Liver (tissue), 3 donors: ENCODE measurements around the gene SPTBN1.

Experiments
- CTCF ChIP-seq: fragments of 150-350 bp; IDR thresholded peaks from 2 replicates; pipeline ENCODE4 v1.5.1; 2017; ENCODE audit warnings: improper control_type of control experiment, low read depth, low read length; ENCODE audit not compliant: missing input control
- EGR1 ChIP-seq, 2 donors: IDR thresholded peaks; 2 replicates each; pipeline ENCODE4 v1.6.1; 2016 to 2018; ENCODE audit warnings: antibody characterized with exemption in 2 of 2, low read depth in 2 of 2
- GABPA ChIP-seq, 2 donors: IDR thresholded peaks in 1 of 2; conservative IDR thresholded peaks in 1 of 2; 2 replicates each; pipeline ENCODE4 v1.6.1; 2016; ENCODE audit warnings: antibody characterized with exemption in 2 of 2, mild to moderate bottlenecking in 1 of 2, moderate library complexity in 1 of 2
- HNF4A ChIP-seq, 2 donors: conservative IDR thresholded peaks; 2 replicates each; pipeline ENCODE4 v1.6.1; 2016; ENCODE audit warnings: antibody characterized with exemption in 2 of 2, mild to moderate bottlenecking in 2 of 2
- MAX ChIP-seq: IDR thresholded peaks from 2 replicates; pipeline ENCODE4 v1.6.1; 2016; ENCODE audit warnings: antibody characterized with exemption
- RAD21 ChIP-seq, 2 donors: IDR thresholded peaks; 2 replicates each; pipeline ENCODE4 v1.6.1; 2016; ENCODE audit warnings: antibody characterized with exemption in 2 of 2, mild to moderate bottlenecking in 2 of 2
- TAF1 ChIP-seq: conservative IDR thresholded peaks from 2 replicates; pipeline ENCODE4 v1.6.1; 2016; ENCODE audit warnings: antibody characterized with exemption, mild to moderate bottlenecking
- YY1 ChIP-seq: IDR thresholded peaks from 2 replicates; pipeline ENCODE4 v1.6.1; 2016; ENCODE audit warnings: antibody characterized with exemption, mild to moderate bottlenecking
- donor health status: healthy.
- donor health status: healthy.

GRCh38 chr2:54411801-54412354 lies 44.2 kb upstream of the SPTBN1 start:
- TF ChIP-seq RAD21 (IDR thresholded peaks at IDR 0.05) (no peak), EGR1 (IDR thresholded peaks at IDR 0.05; ENCODE audit: low read depth in 2 of 2) (no peak), GABPA (IDR thresholded peaks at IDR 0.05 in 1 of 2, conservative IDR thresholded peaks at IDR 0.05 in 1 of 2) (no peak), TAF1 (no peak), MAX (no peak), CTCF (no peak), YY1 (no peak), HNF4A (conservative IDR thresholded peaks at IDR 0.05) (no peak)
